GM23338 (cell line): ENCODE results near the gene CYS1. TPM values are rescaled to one million over a fixed set of nuclear protein-coding genes. Genes with fewer than 3 reads are reported as not detected.

Experiments used
- ATAC-seq: fragments of 200-7000 bp; cut with Tn5 transposase; 3 replicates; pipeline ENCODE4 v1.9.1; 2020
- DNase-seq: peaks from one replicate; pipeline ENCODE4 v3.0.0-alpha.2; 2015; ENCODE audit warnings: low spot score
- H2AFZ ChIP-seq: fragments of 200-600 bp; sonication (generic); 2 replicates; pipeline ENCODE4 v1.8.0; 2016; ENCODE audit warnings: antibody characterized with exemption, mild to moderate bottlenecking, moderate library complexity
- H3F3A ChIP-seq: fragments of 200-600 bp; sonication (generic); replicated peaks from 2 replicates; pipeline ENCODE4 v1.8.0; 2017; ENCODE audit warnings: antibody characterized with exemption, mixed run types, low read depth
- H3K27ac ChIP-seq: fragments of 200-600 bp; sonication (generic); 2 replicates; pipeline ENCODE4 v1.6.1; 2016; ENCODE audit warnings: low read depth
- H3K27me3 ChIP-seq: fragments of 200-600 bp; sonication (generic); 2 replicates; pipeline ENCODE4 v1.8.0; 2016; ENCODE audit warnings: mild to moderate bottlenecking, mixed run types, moderate library complexity; ENCODE audit not compliant: insufficient read depth
- H3K36me3 ChIP-seq: fragments of 200-600 bp; sonication (generic); 2 replicates; pipeline ENCODE4 v1.8.0; 2016; ENCODE audit warnings: mild to moderate bottlenecking; ENCODE audit not compliant: insufficient read depth
- H3K4me1 ChIP-seq: fragments of 200-600 bp; sonication (generic); 2 replicates; pipeline ENCODE4 v1.8.0; 2016; ENCODE audit warnings: mild to moderate bottlenecking, moderate library complexity; ENCODE audit not compliant: insufficient read depth
- H3K4me2 ChIP-seq: fragments of 200-600 bp; sonication (generic); 2 replicates; pipeline ENCODE4 v1.7.1; 2017; ENCODE audit warnings: mixed run types
- H3K4me3 ChIP-seq: fragments of 200-600 bp; sonication (generic); 2 replicates; pipeline ENCODE4 v1.6.1; 2016; ENCODE audit warnings: mixed run types
- H3K79me2 ChIP-seq: fragments of 200-600 bp; sonication (generic); replicated peaks from 2 replicates; pipeline ENCODE4 v1.8.0; 2017; ENCODE audit warnings: mild to moderate bottlenecking; ENCODE audit not compliant: insufficient read depth
- H3K9me2 ChIP-seq: fragments of 200-600 bp; sonication (generic); 2 replicates; pipeline ENCODE4 v1.8.0; 2017; ENCODE audit not compliant: insufficient read depth
- H4K20me1 ChIP-seq: fragments of 200-600 bp; sonication (generic); replicated peaks from 2 replicates; pipeline ENCODE4 v1.8.0; 2017; ENCODE audit warnings: mild to moderate bottlenecking; ENCODE audit not compliant: insufficient read depth
- H3K27ac Mint-ChIP-seq: 2 replicates; pipeline ENCODE4 v1.8.0; 2020; ENCODE audit warnings: inconsistent platforms, mild to moderate bottlenecking, moderate library complexity, mixed read lengths
- H3K27me3 Mint-ChIP-seq: 3 replicates; pipeline ENCODE4 v1.8.0; 2022; ENCODE audit warnings: low read depth, mild to moderate bottlenecking, moderate library complexity, mixed read lengths, inconsistent platforms; ENCODE audit not compliant: insufficient read depth, poor library complexity
- H3K36me3 Mint-ChIP-seq: 3 replicates; pipeline ENCODE4 v1.8.0; 2021; ENCODE audit warnings: low read depth, mild to moderate bottlenecking, inconsistent platforms, moderate library complexity, mixed read lengths
- H3K4me1 Mint-ChIP-seq: 3 replicates; pipeline ENCODE4 v1.8.0; 2020; ENCODE audit warnings: mild to moderate bottlenecking, inconsistent platforms, mixed read lengths
- H3K4me3 Mint-ChIP-seq: 3 replicates; pipeline ENCODE4 v1.8.0; 2021; ENCODE audit warnings: moderate library complexity, mild to moderate bottlenecking, inconsistent platforms, mixed read lengths
- H3K9me3 Mint-ChIP-seq: 3 replicates; pipeline ENCODE4 v1.8.0; 2020; ENCODE audit warnings: moderate library complexity, mild to moderate bottlenecking, inconsistent platforms, mixed read lengths
- EZH2 ChIP-seq: fragments of 200-600 bp; sonication (generic); IDR thresholded peaks from one replicate; pipeline ENCODE4 v1.8.0; 2017; ENCODE audit warnings: antibody characterized with exemption, mild to moderate bottlenecking, low read depth; ENCODE audit not compliant: unreplicated experiment
- EZH2phosphoT487 ChIP-seq: fragments of 200-600 bp; sonication (generic); IDR thresholded peaks from one replicate; pipeline ENCODE4 v1.8.1; 2018; ENCODE audit warnings: antibody characterized with exemption; ENCODE audit not compliant: unreplicated experiment
- JUNB ChIP-seq: IDR thresholded peaks from one replicate; pipeline ENCODE4 v1.6.1; 2016; ENCODE audit warnings: antibody characterized with exemption; ENCODE audit not compliant: unreplicated experiment
- POLR2AphosphoS5 ChIP-seq: IDR thresholded peaks from 2 replicates; pipeline ENCODE4 v1.6.1; 2016; ENCODE audit warnings: antibody characterized with exemption, low read depth
- polyA plus RNA-seq: library from polyadenylated mRNA; unstranded; fragments of >200 nt; fragmentation: Nextera tagmentation; extraction: Ambion mirVana; gene quantifications from 2 replicates; pipeline ENCODE4 v1.2.1, GENCODE V29; 2016
- total RNA-seq: library from RNA; depleted of rRNA; stranded (reverse); fragments of >200 nt; shearing (Covaris generic); gene quantifications from 2 replicates; pipeline ENCODE4 v1.2.3, GENCODE V29; 2014
- TF ChIP-seq, protein P1 (sequence below): IDR thresholded peaks from one replicate; pipeline ENCODE4 v1.6.1; 2018; ENCODE audit warnings: antibody characterized with exemption; ENCODE audit not compliant: unreplicated experiment
- TF ChIP-seq, protein P2 (sequence below): fragments of 250-450 bp; sonication (Bioruptor Pico); IDR thresholded peaks from 2 replicates; pipeline ENCODE4 v1.5.0; 2020; ENCODE audit warnings: mild to moderate bottlenecking, moderate library complexity

CYS1 gene
- total and polyA plus RNA-seq, 2 experiments from 2014 or later = 0.31 to 0.32 TPM

DNA sequence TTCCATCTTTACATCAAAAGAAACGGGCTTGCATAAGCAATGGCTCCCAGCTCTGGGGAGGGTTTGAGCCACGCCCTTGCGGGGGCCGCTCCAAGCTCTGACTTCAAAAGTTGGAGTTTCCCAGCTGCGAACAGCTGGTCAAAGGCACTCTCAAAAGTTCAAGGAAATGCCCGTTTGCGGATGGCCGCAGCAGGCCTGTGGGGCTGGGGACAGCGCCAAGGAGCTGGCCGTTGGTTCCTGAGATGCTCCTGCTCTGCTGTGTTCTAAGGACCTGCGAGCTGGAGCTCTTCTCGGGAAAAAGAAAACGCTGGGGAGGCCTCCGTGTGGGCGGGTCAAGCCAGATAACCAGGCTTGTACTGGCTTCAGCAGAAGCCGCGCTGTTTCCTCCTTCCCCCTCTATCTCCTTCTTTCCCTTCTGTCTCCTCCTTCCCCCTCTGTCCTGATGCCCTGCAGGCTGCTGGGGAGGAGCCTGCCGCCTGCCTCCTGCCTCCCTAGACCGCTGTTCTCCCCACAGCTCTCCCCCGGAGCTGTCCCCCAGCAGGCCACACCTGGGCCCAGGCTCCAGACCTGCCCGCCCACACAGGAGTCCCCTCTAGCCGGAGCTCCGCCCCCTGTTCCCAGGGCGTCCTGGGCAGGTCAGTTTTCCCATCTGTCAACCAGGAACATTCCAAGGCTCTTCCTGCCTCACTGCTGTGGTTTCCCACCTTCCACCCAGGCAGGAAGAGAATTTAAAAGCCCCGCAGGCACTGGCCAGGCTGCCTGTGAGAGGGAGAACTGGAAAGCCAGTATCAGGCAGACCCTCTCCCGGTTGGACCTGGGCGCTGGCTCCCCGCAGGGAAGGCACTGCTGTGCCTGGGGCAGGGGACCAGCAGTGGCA, 22.7 kb downstream of the CYS1 start:
- Mint-ChIP-seq H3K27me3 (peaks cover 10% of the 10 kb centered on the region), H3K4me3 (peak overlapping the region; percentile 75), H3K36me3 (peaks cover under 1% of the 10 kb centered on the region; the same call in 2 of the 3 replicates), H3K27ac (no peak overlapping the region), H3K4me1 (peaks cover 19% of the 10 kb centered on the region), H3K9me3 (no peaks in the 10 kb centered on the region)
- TF ChIP-seq, protein P1, sequence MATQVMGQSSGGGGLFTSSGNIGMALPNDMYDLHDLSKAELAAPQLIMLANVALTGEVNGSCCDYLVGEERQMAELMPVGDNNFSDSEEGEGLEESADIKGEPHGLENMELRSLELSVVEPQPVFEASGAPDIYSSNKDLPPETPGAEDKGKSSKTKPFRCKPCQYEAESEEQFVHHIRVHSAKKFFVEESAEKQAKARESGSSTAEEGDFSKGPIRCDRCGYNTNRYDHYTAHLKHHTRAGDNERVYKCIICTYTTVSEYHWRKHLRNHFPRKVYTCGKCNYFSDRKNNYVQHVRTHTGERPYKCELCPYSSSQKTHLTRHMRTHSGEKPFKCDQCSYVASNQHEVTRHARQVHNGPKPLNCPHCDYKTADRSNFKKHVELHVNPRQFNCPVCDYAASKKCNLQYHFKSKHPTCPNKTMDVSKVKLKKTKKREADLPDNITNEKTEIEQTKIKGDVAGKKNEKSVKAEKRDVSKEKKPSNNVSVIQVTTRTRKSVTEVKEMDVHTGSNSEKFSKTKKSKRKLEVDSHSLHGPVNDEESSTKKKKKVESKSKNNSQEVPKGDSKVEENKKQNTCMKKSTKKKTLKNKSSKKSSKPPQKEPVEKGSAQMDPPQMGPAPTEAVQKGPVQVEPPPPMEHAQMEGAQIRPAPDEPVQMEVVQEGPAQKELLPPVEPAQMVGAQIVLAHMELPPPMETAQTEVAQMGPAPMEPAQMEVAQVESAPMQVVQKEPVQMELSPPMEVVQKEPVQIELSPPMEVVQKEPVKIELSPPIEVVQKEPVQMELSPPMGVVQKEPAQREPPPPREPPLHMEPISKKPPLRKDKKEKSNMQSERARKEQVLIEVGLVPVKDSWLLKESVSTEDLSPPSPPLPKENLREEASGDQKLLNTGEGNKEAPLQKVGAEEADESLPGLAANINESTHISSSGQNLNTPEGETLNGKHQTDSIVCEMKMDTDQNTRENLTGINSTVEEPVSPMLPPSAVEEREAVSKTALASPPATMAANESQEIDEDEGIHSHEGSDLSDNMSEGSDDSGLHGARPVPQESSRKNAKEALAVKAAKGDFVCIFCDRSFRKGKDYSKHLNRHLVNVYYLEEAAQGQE = peak; percentile 10
- peak; percentile 45 for TF ChIP-seq POLR2AphosphoS5
- TF ChIP-seq EZH2 = no peak
- peak overlapping the region; percentile 84 for H3K4me2 ChIP-seq
- H3K4me3 ChIP-seq = peak overlapping the region; percentile 54
- DNase-seq (peak; percentile 95), ATAC-seq (peak; percentile 88)
- peaks cover 13% of the 10 kb centered on the region; the same call in 1 of the 2 replicates for H3F3A ChIP-seq
- no peaks in the 10 kb centered on the region for H4K20me1 ChIP-seq
- no peaks in the 10 kb centered on the region for H3K27me3 ChIP-seq
- H3K9me2 ChIP-seq = no peaks in the 10 kb centered on the region
- H3K27ac ChIP-seq = peak overlapping the region; percentile 64
- peaks cover 6% of the 10 kb centered on the region; the same call in 1 of the 2 replicates for H3K4me1 ChIP-seq
- no peaks in the 10 kb centered on the region for H3K36me3 ChIP-seq
- peak overlapping the region; percentile 63 for H2AFZ ChIP-seq
- no peaks in the 10 kb centered on the region for H3K79me2 ChIP-seq

DNA sequence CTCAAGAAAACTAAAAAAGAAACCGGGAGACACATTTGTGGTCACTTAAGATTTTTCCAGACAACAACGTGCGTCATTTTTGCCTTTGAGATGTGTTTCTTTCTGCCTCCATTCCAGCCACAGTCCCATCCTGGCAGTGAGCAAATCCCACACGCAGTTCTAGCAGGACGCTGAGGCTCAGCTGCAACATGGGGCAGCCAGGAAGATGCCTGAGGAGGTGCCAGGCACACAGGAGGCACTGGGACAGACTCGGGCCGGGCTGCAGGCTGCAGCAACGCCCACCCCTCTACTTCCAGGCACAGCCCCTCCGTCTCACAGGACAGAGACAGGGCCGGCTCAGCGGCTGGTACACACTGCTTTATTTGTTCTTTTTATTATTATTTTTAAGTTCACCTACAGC, 23.8 kb downstream of the CYS1 start:
- Mint-ChIP-seq H3K27ac (no peak overlapping the region), H3K4me1 (peaks cover 23% of the 10 kb centered on the region), H3K9me3 (no peaks in the 10 kb centered on the region), H3K27me3 (peaks cover 10% of the 10 kb centered on the region), H3K36me3 (peaks cover 6% of the 10 kb centered on the region; the same call in 2 of the 3 replicates), H3K4me3 (peak overlapping the region; percentile 75)
- Histone ChIP-seq H3K9me2 (no peaks in the 10 kb centered on the region), H2AFZ (no peak overlapping the region), H3K27ac (no peak overlapping the region), H3K4me3 (peak overlapping the region; percentile 54), H3K4me1 (peaks cover 11% of the 10 kb centered on the region; the same call in 1 of the 2 replicates), H3F3A (peaks cover 13% of the 10 kb centered on the region; the same call in 1 of the 2 replicates), H3K4me2 (peak overlapping the region; percentile 84), H3K36me3 (no peaks in the 10 kb centered on the region), H4K20me1 (no peaks in the 10 kb centered on the region), H3K79me2 (no peaks in the 10 kb centered on the region), H3K27me3 (no peaks in the 10 kb centered on the region)
- ATAC-seq (peak; percentile 2; the same call in 1 of the 3 replicates), DNase-seq (no peak)
- TF ChIP-seq, protein P2, sequence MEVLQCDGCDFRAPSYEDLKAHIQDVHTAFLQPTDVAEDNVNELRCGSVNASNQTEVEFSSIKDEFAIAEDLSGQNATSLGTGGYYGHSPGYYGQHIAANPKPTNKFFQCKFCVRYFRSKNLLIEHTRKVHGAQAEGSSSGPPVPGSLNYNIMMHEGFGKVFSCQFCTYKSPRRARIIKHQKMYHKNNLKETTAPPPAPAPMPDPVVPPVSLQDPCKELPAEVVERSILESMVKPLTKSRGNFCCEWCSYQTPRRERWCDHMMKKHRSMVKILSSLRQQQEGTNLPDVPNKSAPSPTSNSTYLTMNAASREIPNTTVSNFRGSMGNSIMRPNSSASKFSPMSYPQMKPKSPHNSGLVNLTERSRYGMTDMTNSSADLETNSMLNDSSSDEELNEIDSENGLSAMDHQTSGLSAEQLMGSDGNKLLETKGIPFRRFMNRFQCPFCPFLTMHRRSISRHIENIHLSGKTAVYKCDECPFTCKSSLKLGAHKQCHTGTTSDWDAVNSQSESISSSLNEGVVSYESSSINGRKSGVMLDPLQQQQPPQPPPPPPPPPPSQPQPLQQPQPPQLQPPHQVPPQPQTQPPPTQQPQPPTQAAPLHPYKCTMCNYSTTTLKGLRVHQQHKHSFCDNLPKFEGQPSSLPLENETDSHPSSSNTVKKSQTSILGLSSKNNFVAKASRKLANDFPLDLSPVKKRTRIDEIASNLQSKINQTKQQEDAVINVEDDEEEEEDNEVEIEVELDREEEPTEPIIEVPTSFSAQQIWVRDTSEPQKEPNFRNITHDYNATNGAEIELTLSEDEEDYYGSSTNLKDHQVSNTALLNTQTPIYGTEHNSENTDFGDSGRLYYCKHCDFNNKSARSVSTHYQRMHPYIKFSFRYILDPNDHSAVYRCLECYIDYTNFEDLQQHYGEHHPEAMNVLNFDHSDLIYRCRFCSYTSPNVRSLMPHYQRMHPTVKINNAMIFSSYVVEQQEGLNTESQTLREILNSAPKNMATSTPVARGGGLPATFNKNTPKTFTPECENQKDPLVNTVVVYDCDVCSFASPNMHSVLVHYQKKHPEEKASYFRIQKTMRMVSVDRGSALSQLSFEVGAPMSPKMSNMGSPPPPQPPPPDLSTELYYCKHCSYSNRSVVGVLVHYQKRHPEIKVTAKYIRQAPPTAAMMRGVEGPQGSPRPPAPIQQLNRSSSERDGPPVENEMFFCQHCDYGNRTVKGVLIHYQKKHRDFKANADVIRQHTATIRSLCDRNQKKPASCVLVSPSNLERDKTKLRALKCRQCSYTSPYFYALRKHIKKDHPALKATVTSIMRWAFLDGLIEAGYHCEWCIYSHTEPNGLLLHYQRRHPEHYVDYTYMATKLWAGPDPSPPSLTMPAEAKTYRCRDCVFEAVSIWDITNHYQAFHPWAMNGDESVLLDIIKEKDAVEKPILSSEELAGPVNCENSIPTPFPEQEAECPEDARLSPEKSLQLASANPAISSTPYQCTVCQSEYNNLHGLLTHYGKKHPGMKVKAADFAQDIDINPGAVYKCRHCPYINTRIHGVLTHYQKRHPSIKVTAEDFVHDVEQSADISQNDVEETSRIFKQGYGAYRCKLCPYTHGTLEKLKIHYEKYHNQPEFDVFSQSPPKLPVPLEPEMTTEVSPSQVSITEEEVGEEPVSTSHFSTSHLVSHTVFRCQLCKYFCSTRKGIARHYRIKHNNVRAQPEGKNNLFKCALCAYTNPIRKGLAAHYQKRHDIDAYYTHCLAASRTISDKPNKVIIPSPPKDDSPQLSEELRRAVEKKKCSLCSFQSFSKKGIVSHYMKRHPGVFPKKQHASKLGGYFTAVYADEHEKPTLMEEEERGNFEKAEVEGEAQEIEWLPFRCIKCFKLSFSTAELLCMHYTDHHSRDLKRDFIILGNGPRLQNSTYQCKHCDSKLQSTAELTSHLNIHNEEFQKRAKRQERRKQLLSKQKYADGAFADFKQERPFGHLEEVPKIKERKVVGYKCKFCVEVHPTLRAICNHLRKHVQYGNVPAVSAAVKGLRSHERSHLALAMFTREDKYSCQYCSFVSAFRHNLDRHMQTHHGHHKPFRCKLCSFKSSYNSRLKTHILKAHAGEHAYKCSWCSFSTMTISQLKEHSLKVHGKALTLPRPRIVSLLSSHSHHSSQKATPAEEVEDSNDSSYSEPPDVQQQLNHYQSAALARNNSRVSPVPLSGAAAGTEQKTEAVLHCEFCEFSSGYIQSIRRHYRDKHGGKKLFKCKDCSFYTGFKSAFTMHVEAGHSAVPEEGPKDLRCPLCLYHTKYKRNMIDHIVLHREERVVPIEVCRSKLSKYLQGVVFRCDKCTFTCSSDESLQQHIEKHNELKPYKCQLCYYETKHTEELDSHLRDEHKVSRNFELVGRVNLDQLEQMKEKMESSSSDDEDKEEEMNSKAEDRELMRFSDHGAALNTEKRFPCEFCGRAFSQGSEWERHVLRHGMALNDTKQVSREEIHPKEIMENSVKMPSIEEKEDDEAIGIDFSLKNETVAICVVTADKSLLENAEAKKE (CRISPR knock-in tag) = no peak
- TF ChIP-seq EZH2phosphoT487 = no peak
- TF ChIP-seq JUNB = no peak
- TF ChIP-seq, protein P1 = no peak
